GM23248 (cell line): ENCODE measurements around the gene SV2A.

Experiments used
- EZH2 ChIP-seq: fragments of 200-600 bp; sonication (generic); IDR thresholded peaks from 2 replicates; pipeline ENCODE4 v1.6.1; 2018; ENCODE audit warnings: antibody characterized with exemption, mild to moderate bottlenecking; ENCODE audit not compliant: insufficient read depth, poor library complexity, severe bottlenecking
- EZH2phosphoT487 ChIP-seq: fragments of 200-600 bp; sonication (generic); IDR thresholded peaks from 2 replicates; pipeline ENCODE4 v1.6.1; 2018; ENCODE audit warnings: antibody characterized with exemption, moderate library complexity, mild to moderate bottlenecking, low read depth; ENCODE audit not compliant: insufficient read depth

- TF ChIP-seq EZH2 (no peak), EZH2phosphoT487 (no peak)
These were observed 21.1 kb downstream of the SV2A start for GRCh38 chr1:149896575-149896974.
